ENCODE results near the gene CFAP99. TPM values are rescaled to one million over a fixed set of nuclear protein-coding genes. Genes with fewer than 3 reads are reported as not detected.
A peak's percentile ranks its signal among the peaks of the same experiment; 100 is the strongest.

Gene CFAP99
- total and polyA plus RNA-seq, 2 of the 8 experiments (the other 6 are each of a cell fraction or from before 2014, with no cell fraction given): not detected

- POLR2A ChIA-PET (ENCODE audit: partially characterized antibody): interaction anchor here (0.8 to 2.4 kb wide), 7 partner anchors 11 to 122 kb away, joined by 3 to 9 read pairs (median 5); partner anchors contain the start of gene RNF4
- TF ChIP-seq SIN3A (conservative IDR thresholded peaks at IDR 0.05 in 1 of 2, IDR thresholded peaks at IDR 0.05 in 1 of 2; ENCODE audit: low read depth in 1 of 2, low read length in 2 of 2) (no peak), GABPA (IDR thresholded peaks at IDR 0.05; ENCODE audit: borderline replicate concordance, insufficient read depth, low read length) (no peak), GTF2F1 (IDR thresholded peaks at IDR 0.05; ENCODE audit: borderline replicate concordance, low read depth, low read length) (no peak), TEAD4 (IDR thresholded peaks at IDR 0.05; ENCODE audit: low read depth, low read length) (no peak), ATF2 (IDR thresholded peaks at IDR 0.05; ENCODE audit: low read length) (no peak), SIRT6 (IDR thresholded peaks at IDR 0.05; ENCODE audit: low read length) (no peak), FOSL1 (IDR thresholded peaks at IDR 0.05; ENCODE audit: insufficient read depth, low read depth, low read length) (no peak), JUN (IDR thresholded peaks at IDR 0.05; ENCODE audit: low read depth, low read length) (no peak), POU5F1 (IDR thresholded peaks at IDR 0.05; ENCODE audit: low read depth, low read length) (no peak), MAFK (IDR thresholded peaks at IDR 0.05; ENCODE audit: low read depth, low read length) (no peak)
Observed at GRCh38 chr4:2413821-2414610, 4.7 kb upstream of the CFAP99 start.

More at GRCh38 chr4:2413821-2414610, 4.7 kb upstream of the CFAP99 start:
- no peak overlapping the region for H3K27ac ChIP-seq (ENCODE audit: low read depth, low read length)
- peak overlapping the region; percentile 100 for H2BK15ac ChIP-seq (ENCODE audit: low read length)
- H3K9ac ChIP-seq (replicated peaks in 1 of 4; ENCODE audit: extremely low read depth in 1 of 4, low read depth in 3 of 4, low read length in 3 of 4): no peak overlapping the region
- H3K9me3 ChIP-seq (ENCODE audit: insufficient read depth in 2 of 2, low read depth in 1 of 2, low read length in 1 of 2): no peaks in the 10 kb centered on the region
- H3K56ac ChIP-seq (replicated peaks; ENCODE audit: insufficient read length, low read depth, low read length): no peak overlapping the region
- H4K5ac ChIP-seq (ENCODE audit: insufficient read length, low read depth, low read length): no peak overlapping the region
- H3K36me3 ChIP-seq (ENCODE audit: control insufficient read depth in 2 of 4, insufficient read depth in 4 of 4, low read length in 3 of 4): no peaks in the 10 kb centered on the region
- peaks cover 2 to 9% of the 10 kb centered on the region in 2 experiments for H4K20me1 ChIP-seq (replicated peaks in 1 of 2; ENCODE audit: control insufficient read depth in 1 of 2, insufficient read depth in 2 of 2, low read length in 2 of 2)
- peak overlapping the region in 3 of 4 experiments; percentile 38 to 56 (median 47); a peak in 3 of 8 replicates for H3K4me3 ChIP-seq (ENCODE audit: extremely low read depth in 1 of 4, insufficient read depth in 2 of 4, low read depth in 3 of 4, low read length in 4 of 4)
- peak overlapping the region; percentile 68 for H3K18ac ChIP-seq (ENCODE audit: extremely low read depth, low read length)
- H2BK20ac ChIP-seq (ENCODE audit: low read length): peak overlapping the region; percentile 86; the same call in 1 of the 2 replicates
- CTCF ChIA-PET (ENCODE audit: partially characterized antibody): interaction anchor here (0.6 to 3.8 kb wide), 12 partner anchors 10 to 662 kb away, joined by 3 to 18 read pairs (median 4); no protein-coding TSS in a partner anchor
- WGBS, 2 experiments (ENCODE audit: extremely low coverage in 1 of 2, insufficient coverage in 1 of 2, insufficient read length in 1 of 2, insufficient replicate concordance in 2 of 2, low coverage in 1 of 2, low lambda C conversion rate in 2 of 2, missing lambda C conversion rate in 1 of 2): 77% methylated on average over 9 of the region's 14 CpGs; no CpG with 5 or more reads in 1 of the 2 experiments
- no peaks in the 10 kb centered on the region for H3K79me2 ChIP-seq (ENCODE audit: control insufficient read depth in 1 of 2, insufficient read depth in 2 of 2, low read length in 2 of 2)
- peak overlapping the region; percentile 96; the same call in 1 of the 2 replicates for H2BK5ac ChIP-seq (ENCODE audit: low read depth, low read length)
- H3K27me3 ChIP-seq (replicated peaks in 1 of 4; ENCODE audit: control insufficient read depth in 3 of 4, extremely low read depth in 1 of 4, insufficient read depth in 3 of 4, low read length in 3 of 4): peaks cover 27 to 49% (median 40%) of the 10 kb centered on the region in 4 experiments
- H3K4me1 ChIP-seq (replicated peaks in 1 of 4; ENCODE audit: control insufficient read depth in 3 of 4, insufficient read depth in 4 of 4, low read length in 3 of 4): peaks cover 12 to 36% (median 28%) of the 10 kb centered on the region in 4 experiments
- H3K14ac ChIP-seq (ENCODE audit: insufficient read length): no peak overlapping the region
- H2AK5ac ChIP-seq (ENCODE audit: low read depth, low read length): peak overlapping the region; percentile 41; the same call in 1 of the 2 replicates
- no peak overlapping the region for H3K4ac ChIP-seq (replicated peaks; ENCODE audit: insufficient read length, low read depth, low read length)
- no peak overlapping the region for H2AFZ ChIP-seq (ENCODE audit: low read length)
- peak overlapping the region; percentile 98 for H2BK12ac ChIP-seq (ENCODE audit: low read depth, low read length)
- H4K91ac ChIP-seq (replicated peaks; ENCODE audit: insufficient read length, low read length): peak overlapping the region; percentile 14
- H3K23ac ChIP-seq (ENCODE audit: insufficient read length): no peak overlapping the region
- 0 out of 2 replicates have a peak, but pooled peaks cover 2% of the 10 kb centered on the region for H3K79me1 ChIP-seq (ENCODE audit: low read depth, low read length)
- H3K23me2 ChIP-seq (ENCODE audit: low read depth, low read length): peaks cover 22% of the 10 kb centered on the region
- no peak overlapping the region for H2BK120ac ChIP-seq (replicated peaks; ENCODE audit: low read depth, low read length)
- peak overlapping the region; percentile 78 to 94 for H3K4me2 ChIP-seq (ENCODE audit: insufficient read depth in 1 of 2, low read depth in 2 of 2, low read length in 2 of 2)
- DNase-seq (ENCODE audit: low read depth in 1 of 2, low spot score in 2 of 2) (peak in 1 of 2 experiments; percentile 76), FAIRE-seq (no peak)
- no peak overlapping the region for H4K8ac ChIP-seq (ENCODE audit: extremely low read depth, insufficient read depth, low read length)

All from H1 (cell line).